IMR-90 (cell line): ENCODE data around the gene TEFM. TPM values are rescaled to one million over a fixed set of nuclear protein-coding genes. Genes with fewer than 3 reads are reported as not detected.

Experiments used
- ATAC-seq: fragments of 200-7000 bp; cut with Tn5 transposase; 2 replicates; pipeline ENCODE4 v1.9.1; 2020; ENCODE audit warnings: low read depth, mild to moderate bottlenecking, moderate library complexity
- BruUV-seq: library from RNA; stranded (reverse); fragments of 400-500 nt; replicated peaks from 2 replicates; lab custom pipeline; 2021; lab: Mats Ljungman, UMichigan
- CTCF ChIA-PET: fragments of 300-600 bp; formaldehyde crosslinking; extraction: SDS; loops from one replicate; lab custom pipeline; 2021; ENCODE audit warnings: antibody characterized with exemption; lab: Yijun Ruan, JAX
- POLR2A ChIA-PET: fragments of 300-600 bp; sonication (Branson Sonifier 250); formaldehyde crosslinking; loops from one replicate; lab custom pipeline; 2022; ENCODE audit warnings: antibody characterized with exemption; ENCODE audit not compliant: unreplicated experiment; lab: Charles Lee
- DNase-seq: peaks from one replicate; pipeline ENCODE4 v3.0.0; 2013
- H2AFZ ChIP-seq: replicated peaks from 2 replicates; pipeline ENCODE3; 2013; ENCODE audit warnings: low read length, mild to moderate bottlenecking; ENCODE audit not compliant: poor library complexity
- H2AK5ac ChIP-seq: 2 replicates; pipeline ENCODE4 v1.6.1; 2013; ENCODE audit warnings: low read depth, low read length, inconsistent platforms
- H2AK9ac ChIP-seq: replicated peaks from 2 replicates; pipeline ENCODE3; 2013; ENCODE audit warnings: mild to moderate bottlenecking, low read depth, low read length, moderate library complexity; ENCODE audit not compliant: poor library complexity
- H2BK120ac ChIP-seq: 2 replicates; pipeline ENCODE4 v1.6.1; 2013; ENCODE audit warnings: low read depth, low read length, inconsistent platforms
- H2BK15ac ChIP-seq: 3 replicates; pipeline ENCODE4 v1.6.1; 2013; ENCODE audit warnings: low read depth, low read length, inconsistent platforms
- H2BK20ac ChIP-seq: 2 replicates; pipeline ENCODE4 v1.6.1; 2013; ENCODE audit warnings: low read depth, mild to moderate bottlenecking, inconsistent platforms, low read length, moderate library complexity
- H2BK5ac ChIP-seq: 2 replicates; pipeline ENCODE4 v1.6.1; 2013; ENCODE audit warnings: mild to moderate bottlenecking, low read depth, low read length, inconsistent platforms; ENCODE audit not compliant: poor library complexity, severe bottlenecking
- H3K14ac ChIP-seq: replicated peaks from 2 replicates; pipeline ENCODE4 v1.6.1; 2013; ENCODE audit warnings: low read depth, low read length, inconsistent platforms
- H3K18ac ChIP-seq: 2 replicates; pipeline ENCODE4 v1.6.1; 2013; ENCODE audit warnings: low read depth, low read length, control low read depth
- H3K23ac ChIP-seq: 2 replicates; pipeline ENCODE4 v1.6.1; 2013; ENCODE audit warnings: low read depth, low read length, inconsistent platforms
- H3K27ac ChIP-seq: 2 replicates; pipeline ENCODE4 v1.5.1; 2013; ENCODE audit warnings: mild to moderate bottlenecking, control low read depth, low read length; ENCODE audit not compliant: insufficient read depth
- H3K27me3 ChIP-seq: 2 replicates; pipeline ENCODE4 v1.6.1; 2013; ENCODE audit warnings: low read length; ENCODE audit not compliant: control insufficient read depth, insufficient read depth
- H3K36me3 ChIP-seq: 2 replicates; pipeline ENCODE4 v1.6.1; 2013; ENCODE audit warnings: low read length, mixed read lengths; ENCODE audit not compliant: control insufficient read depth, insufficient read depth
- H3K4ac ChIP-seq: 2 replicates; pipeline ENCODE4 v1.6.1; 2013; ENCODE audit warnings: low read depth, low read length, inconsistent platforms
- H3K4me1 ChIP-seq: 2 replicates; pipeline ENCODE4 v1.6.1; 2013; ENCODE audit warnings: low read length, mixed read lengths; ENCODE audit not compliant: control insufficient read depth, insufficient read depth
- H3K4me2 ChIP-seq: 2 replicates; pipeline ENCODE4 v1.6.1; 2013; ENCODE audit warnings: low read depth, mild to moderate bottlenecking, control low read depth, low read length, moderate library complexity
- H3K4me3 ChIP-seq: 2 replicates; pipeline ENCODE4 v1.5.1; 2013; ENCODE audit warnings: low read depth, mild to moderate bottlenecking, control low read depth, low read length, moderate library complexity; ENCODE audit not compliant: insufficient read depth
- H3K56ac ChIP-seq: 2 replicates; pipeline ENCODE4 v1.6.1; 2013; ENCODE audit warnings: low read length, inconsistent platforms; ENCODE audit not compliant: insufficient read depth; ENCODE audit errors: extremely low read depth
- H3K79me1 ChIP-seq, 2 experiments: 2 replicates each; pipeline ENCODE4 v1.6.1; 2013; ENCODE audit warnings: low read length in 2 of 2, inconsistent platforms in 1 of 2, low read depth in 1 of 2
- H3K9ac ChIP-seq: 2 replicates; pipeline ENCODE4 v1.6.1; 2013; ENCODE audit warnings: low read depth, low read length, control low read depth
- H3K9me1 ChIP-seq: 2 replicates; pipeline ENCODE4 v1.6.1; 2013; ENCODE audit warnings: low read length, inconsistent platforms; ENCODE audit not compliant: insufficient read depth
- H3K9me3 ChIP-seq: 2 replicates; pipeline ENCODE4 v1.6.1; 2013; ENCODE audit warnings: low read length; ENCODE audit not compliant: control insufficient read depth, insufficient read depth
- H4K20me1 ChIP-seq: 2 replicates; pipeline ENCODE4 v1.6.1; 2013; ENCODE audit warnings: low read length, inconsistent platforms; ENCODE audit not compliant: insufficient read depth
- H4K5ac ChIP-seq: 2 replicates; pipeline ENCODE4 v1.6.1; 2013; ENCODE audit warnings: mild to moderate bottlenecking, low read depth, low read length, control low read depth
- H4K8ac ChIP-seq, 2 experiments: 2 replicates each; pipeline ENCODE4 v1.6.1; 2013; ENCODE audit warnings: low read depth in 2 of 2, low read length in 2 of 2, control low read depth in 1 of 2, inconsistent platforms in 1 of 2
- H4K91ac ChIP-seq: 2 replicates; pipeline ENCODE4 v1.6.1; 2013; ENCODE audit warnings: low read depth, low read length, inconsistent platforms; ENCODE audit not compliant: insufficient read depth
- BHLHE40 ChIP-seq: fragments of 150-350 bp; IDR thresholded peaks from 2 replicates; pipeline ENCODE4 v1.6.1; 2016; ENCODE audit warnings: mild to moderate bottlenecking, low read depth, low read length
- CTCF ChIP-seq: conservative IDR thresholded peaks from 2 replicates; pipeline ENCODE4 v1.5.1; 2012; ENCODE audit warnings: mild to moderate bottlenecking, low read depth, low read length, improper control_type of control experiment
- MAFK ChIP-seq: IDR thresholded peaks from 2 replicates; pipeline ENCODE4 v1.6.1; 2012; ENCODE audit warnings: low read depth, low read length, improper control_type of control experiment
- MAZ ChIP-seq: IDR thresholded peaks from 2 replicates; pipeline ENCODE4 v1.6.1; 2012; ENCODE audit warnings: low read depth, mild to moderate bottlenecking, low read length, improper control_type of control experiment, moderate library complexity, borderline replicate concordance
- MXI1 ChIP-seq: IDR thresholded peaks from 2 replicates; pipeline ENCODE4 v1.6.1; 2012; ENCODE audit warnings: low read depth, mild to moderate bottlenecking, low read length, moderate library complexity, borderline replicate concordance
- NFE2L2 ChIP-seq: fragments of 150-350 bp; IDR thresholded peaks from 2 replicates; pipeline ENCODE4 v1.6.1; 2016; ENCODE audit warnings: low read depth, mild to moderate bottlenecking, low read length
- WGBS, 2 experiments: methylation state at CpG; one replicate each; pipeline versions ENCODE4 v1.1.5 to v1.1.7; 2013; ENCODE audit warnings: missing lambda C conversion rate in 2 of 2; ENCODE audit not compliant: insufficient read length in 1 of 2; ENCODE audit errors: extremely low coverage in 2 of 2; 5-methylcytosine and 5-hydroxymethylcytosine counted together
- dilution Hi-C: fragments of 300-500 bp; cut with HindIII; formaldehyde crosslinking; loops from one replicate; pipeline ENCODE4 v1.14.3; 2018; ENCODE audit warnings: low sequenced_read_pairs; ENCODE audit not compliant: unreplicated experiment
- in situ Hi-C: fragments of 300-500 bp; cut with MboI; formaldehyde crosslinking; loops from 3 replicates; pipeline ENCODE4 v1.14.3; 2019; ENCODE audit warnings: low sequenced_read_pairs, inconsistent platforms, mixed read lengths
- intact Hi-C: fragments of 100-400 bp; cut with micrococcal nuclease; formaldehyde crosslinking; loops from 2 replicates; pipeline ENCODE4 v1.10.0; 2022
- microRNA-seq, 2 experiments: library from miRNA; stranded (forward) in 1 of 2; unstranded in 1 of 2; fragments of 10-50 nt in 1 of 2; fragments of <30 nt in 1 of 2; gene quantifications in 1 of 2; microRNA quantifications in 1 of 2; one replicate each; pipeline versions ENCODE3 to v1.1.0; 2013 to 2020; ENCODE audit not compliant: insufficient read depth in 1 of 2, insufficient read length in 1 of 2, unreplicated experiment in 1 of 2
- polyA plus RNA-seq, 3 experiments: library from polyadenylated mRNA; depleted of rRNA; stranded (reverse); fragments of >200 nt; gene quantifications; 2 replicates each; pipeline ENCODE4 v1.2.3, GENCODE V29; 2012; ENCODE audit warnings: low replicate concordance in 1 of 3
- small RNA-seq, 5 experiments: library from RNA; depleted of rRNA; stranded (forward); fragments of <200 nt; gene quantifications; one replicate each; pipeline ENCODE3, GENCODE V24; 2012
- total RNA-seq: library from RNA; depleted of rRNA; stranded (reverse); fragments of >200 nt; gene quantifications from 2 replicates; pipeline ENCODE4 v1.2.3, GENCODE V29; 2012; rRNA removed
- TF ChIP-seq, protein P1 (sequence below): fragments of 150-350 bp; IDR thresholded peaks from 2 replicates; pipeline ENCODE4 v1.6.1; 2017; ENCODE audit warnings: mild to moderate bottlenecking, antibody characterized with exemption, low read length, low read depth

The TEFM gene
- total and polyA plus RNA-seq, 2 of the 4 experiments (the other 2 are of a cell fraction): 7.9 to 13.8 TPM

DNA sequence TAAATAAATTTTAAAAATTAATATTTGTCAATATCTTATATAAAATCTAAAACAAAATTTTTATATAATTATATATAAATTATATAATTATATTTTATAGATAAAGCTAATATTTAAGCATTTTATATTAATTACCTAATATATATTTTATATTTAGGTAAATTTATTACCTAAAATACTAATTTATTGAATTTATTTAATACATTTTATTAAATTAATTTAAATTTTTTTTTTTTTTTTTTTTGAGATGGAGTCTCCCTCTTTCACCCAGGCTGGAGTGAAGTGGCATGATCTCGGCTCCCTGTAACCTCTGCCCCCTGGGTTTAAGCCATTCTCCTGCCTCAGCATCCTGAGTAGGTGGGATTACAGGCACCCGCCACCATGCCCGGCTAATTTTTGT, 51.9 kb downstream of the TEFM start:
- Histone ChIP-seq H3K4me2 (no peak overlapping the region), H2BK15ac (no peak overlapping the region), H3K4me1 (no peaks in the 10 kb centered on the region), H2BK5ac (no peak overlapping the region), H4K5ac (no peak overlapping the region), H3K18ac (no peak overlapping the region), H3K9ac (no peak overlapping the region), H4K8ac (no peak overlapping the region), H2AK5ac (no peak overlapping the region), H3K36me3 (peaks cover 8% of the 10 kb centered on the region; the same call in 1 of the 2 replicates), H3K79me1 (peaks cover 0 to 6% of the 10 kb centered on the region in 2 experiments; a peak in 3 of 4 replicates), H3K9me1 (peaks cover 5% of the 10 kb centered on the region; the same call in 1 of the 2 replicates), H3K9me3 (no peaks in the 10 kb centered on the region), H3K27ac (no peak overlapping the region), H3K23ac (no peak overlapping the region), H3K4me3 (no peak overlapping the region), H4K91ac (no peak overlapping the region), H4K20me1 (no peaks in the 10 kb centered on the region), H3K56ac (no peak overlapping the region), H3K4ac (no peak overlapping the region), H2AK9ac (no peak overlapping the region), H2BK120ac (no peak overlapping the region), H2BK20ac (no peak overlapping the region), H3K14ac (no peak overlapping the region), H2AFZ (no peak overlapping the region), H3K27me3 (no peaks in the 10 kb centered on the region)
- no peak for TF ChIP-seq MAFK
- TF ChIP-seq BHLHE40: no peak
- no peak for TF ChIP-seq MAZ
- TF ChIP-seq MXI1: no peak
- TF ChIP-seq, protein P1, sequence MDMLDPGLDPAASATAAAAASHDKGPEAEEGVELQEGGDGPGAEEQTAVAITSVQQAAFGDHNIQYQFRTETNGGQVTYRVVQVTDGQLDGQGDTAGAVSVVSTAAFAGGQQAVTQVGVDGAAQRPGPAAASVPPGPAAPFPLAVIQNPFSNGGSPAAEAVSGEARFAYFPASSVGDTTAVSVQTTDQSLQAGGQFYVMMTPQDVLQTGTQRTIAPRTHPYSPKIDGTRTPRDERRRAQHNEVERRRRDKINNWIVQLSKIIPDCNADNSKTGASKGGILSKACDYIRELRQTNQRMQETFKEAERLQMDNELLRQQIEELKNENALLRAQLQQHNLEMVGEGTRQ: no peak
- no peak for TF ChIP-seq CTCF
- TF ChIP-seq NFE2L2: no peak
- DNase-seq (no peak), ATAC-seq (no peak)
- intact Hi-C loops: no loop called here
- CTCF ChIA-PET: no interaction called here
- POLR2A ChIA-PET: no interaction called here
- no CpG with 5 or more reads among the region's 3 CpGs for WGBS, 2 experiments
- dilution Hi-C loops: no loop called here
- BruUV-seq: no TSS peak
- in situ Hi-C loops: no loop called here

Small RNA genes lying within 50 kb of the gene (microRNA-seq; reads per million reads assigned to microRNA genes)
- not detected for gene RNU6-298P (ENCODE audit: insufficient read depth, insufficient read length)

Small RNA genes lying within 50 kb of the gene (small RNA-seq; reads per million reads assigned to genes)
- gene RNU6-298P: 0 reads per million in 5 experiments

Other genes starting within 250 kb of the TEFM start
- 15.2 and 17.8 TPM in 2 replicates for gene CRLF3, start 81.5 kb downstream of the TEFM start, total RNA-seq
- 4.6 and 6.1 TPM in 2 replicates for gene CRLF3, start 81.5 kb downstream of the TEFM start, polyA plus RNA-seq (2012; rRNA removed)
- 1.3 and 2.8 TPM in 2 replicates for gene ATAD5, start 74.3 kb downstream of the TEFM start, total RNA-seq
- 0.93 and 1.0 TPM in 2 replicates for gene ATAD5, start 74.3 kb downstream of the TEFM start, polyA plus RNA-seq (2012; rRNA removed)
- gene ADAP2, start 15.7 kb upstream of the TEFM start, total RNA-seq: 0.90 and 1.1 TPM in 2 replicates
- gene ADAP2, start 15.7 kb upstream of the TEFM start, polyA plus RNA-seq (2012; rRNA removed): 0.90 and 1.2 TPM in 2 replicates
- gene RNF135, start 64.8 kb upstream of the TEFM start, total RNA-seq: 5.3 and 5.9 TPM in 2 replicates
- gene RNF135, start 64.8 kb upstream of the TEFM start, polyA plus RNA-seq (2012; rRNA removed): 8.6 and 9.0 TPM in 2 replicates
- 48.3 and 48.6 TPM in 2 replicates for gene NF1, start 188.7 kb upstream of the TEFM start, total RNA-seq
- gene NF1, start 188.7 kb upstream of the TEFM start, polyA plus RNA-seq (2012; rRNA removed): 16.1 and 17.9 TPM in 2 replicates